ENCODE measurements around the gene ZMYND11. TPM values are rescaled to one million over a fixed set of nuclear protein-coding genes. Genes with fewer than 3 reads are reported as not detected.
A peak's percentile ranks its signal among the peaks of the same experiment; 100 is the strongest.
"Not testable (repeated sequence)": the region's sequence is repeated elsewhere in the genome, so short reads cannot be mapped to it uniquely, and the experiment has no call there.

Gene ZMYND11
- total and polyA plus RNA-seq, 2 donors (not counting 1 experiment from before 2014, with no cell fraction given), result 57.0 to 68.4 TPM

GRCh38 chr10:184911-185310 lies 49.7 kb downstream of the ZMYND11 start:
- H3K27ac ChIP-seq (ENCODE audit: insufficient read depth, low read length), result no peak overlapping the region
- H3K9ac ChIP-seq (ENCODE audit: insufficient read depth, low read length), result no peak overlapping the region

GRCh38 chr10:185571-185970 lies 50.3 kb downstream of the ZMYND11 start:
- H3K4me1 ChIP-seq (ENCODE audit: control insufficient read depth, extremely low read depth, insufficient read depth, low read length); H3K4me3 ChIP-seq (replicated peaks in 1 of 4; ENCODE audit: control extremely low read depth in 1 of 4, insufficient read depth in 1 of 4, low read depth in 3 of 4, low read length in 4 of 4); H2AFZ ChIP-seq (ENCODE audit: low read length); H3K79me2 ChIP-seq (ENCODE audit: control insufficient read depth, insufficient read depth, low read length); H3K9ac ChIP-seq (ENCODE audit: insufficient read depth, low read length); H3K9me3 ChIP-seq (ENCODE audit: control insufficient read depth, insufficient read depth, low read depth, low read length); H3K27me3 ChIP-seq (ENCODE audit: control insufficient read depth, insufficient read depth, low read length); H3K4me2 ChIP-seq (ENCODE audit: extremely low read depth, insufficient read depth, low read length); H3K27ac ChIP-seq (ENCODE audit: insufficient read depth, low read length); DNase-seq (ENCODE audit: low read depth in 2 of 2); H4K20me1 ChIP-seq (ENCODE audit: control insufficient read depth, extremely low read depth, insufficient read depth, low read length); H3K36me3 ChIP-seq (ENCODE audit: control insufficient read depth, insufficient read depth, low read length): not testable (repeated sequence)

More at GRCh38 chr10:184911-185310, 49.7 kb downstream of the ZMYND11 start:
- Histone ChIP-seq H3K79me2 (ENCODE audit: control insufficient read depth, insufficient read depth, low read length) (no peaks in the 10 kb centered on the region), H3K4me2 (ENCODE audit: extremely low read depth, insufficient read depth, low read length) (no peak overlapping the region), H3K9me3 (ENCODE audit: control insufficient read depth, insufficient read depth, low read depth, low read length) (no peaks in the 10 kb centered on the region), H3K4me1 (ENCODE audit: control insufficient read depth, extremely low read depth, insufficient read depth, low read length) (peaks cover 4% of the 10 kb centered on the region), H3K27me3 (ENCODE audit: control insufficient read depth, insufficient read depth, low read length) (no peaks in the 10 kb centered on the region), H3K36me3 (ENCODE audit: control insufficient read depth, insufficient read depth, low read length) (no peaks in the 10 kb centered on the region), H4K20me1 (ENCODE audit: control insufficient read depth, extremely low read depth, insufficient read depth, low read length) (no peaks in the 10 kb centered on the region), H3K4me3 (replicated peaks in 1 of 4; ENCODE audit: control extremely low read depth in 1 of 4, insufficient read depth in 1 of 4, low read depth in 3 of 4, low read length in 4 of 4) (no peak overlapping the region), H2AFZ (ENCODE audit: low read length) (no peak overlapping the region)
- TF ChIP-seq EZH2 (IDR thresholded peaks at IDR 0.05; ENCODE audit: low read length, missing control alignments), result no peak
- no peak for TF ChIP-seq CTCF (conservative IDR thresholded peaks at IDR 0.05 in 1 of 2, IDR thresholded peaks at IDR 0.05 in 1 of 2; ENCODE audit: low read depth in 1 of 2, low read length in 2 of 2)
- DNase-seq (ENCODE audit: low read depth in 2 of 2), result peak; percentile 33 to 89

GRCh38 chr10:186911-187310 lies 51.7 kb downstream of the ZMYND11 start:
- Histone ChIP-seq H3K4me3 (replicated peaks in 1 of 4; ENCODE audit: control extremely low read depth in 1 of 4, insufficient read depth in 1 of 4, low read depth in 3 of 4, low read length in 4 of 4) (no peak overlapping the region), H2AFZ (ENCODE audit: low read length) (no peak overlapping the region), H3K4me1 (ENCODE audit: control insufficient read depth, extremely low read depth, insufficient read depth, low read length) (peaks cover 4% of the 10 kb centered on the region), H3K27ac (ENCODE audit: insufficient read depth, low read length) (no peak overlapping the region), H4K20me1 (ENCODE audit: control insufficient read depth, extremely low read depth, insufficient read depth, low read length) (no peaks in the 10 kb centered on the region), H3K79me2 (ENCODE audit: control insufficient read depth, insufficient read depth, low read length) (peaks cover 3% of the 10 kb centered on the region), H3K9ac (ENCODE audit: insufficient read depth, low read length) (no peak overlapping the region), H3K4me2 (ENCODE audit: extremely low read depth, insufficient read depth, low read length) (no peak overlapping the region), H3K36me3 (ENCODE audit: control insufficient read depth, insufficient read depth, low read length) (no peaks in the 10 kb centered on the region), H3K9me3 (ENCODE audit: control insufficient read depth, insufficient read depth, low read depth, low read length) (no peaks in the 10 kb centered on the region), H3K27me3 (ENCODE audit: control insufficient read depth, insufficient read depth, low read length) (no peaks in the 10 kb centered on the region)
- TF ChIP-seq EZH2 (IDR thresholded peaks at IDR 0.05; ENCODE audit: low read length, missing control alignments) (no peak), CTCF (conservative IDR thresholded peaks at IDR 0.05 in 1 of 2, IDR thresholded peaks at IDR 0.05 in 1 of 2; ENCODE audit: low read depth in 1 of 2, low read length in 2 of 2) (no peak)
- DNase-seq (ENCODE audit: low read depth in 2 of 2), result peak in 1 of 2 donors; percentile 39
